VCaP (cell line): Measurements from ENCODE around the gene SPOCK1.

Experiments
- H3K27ac ChIP-seq: fragments of 450-650 bp; 2 replicates; pipeline ENCODE4 v1.5.1; 2017
- CTCF ChIP-seq: fragments of 450-650 bp; conservative IDR thresholded peaks from 2 replicates; pipeline ENCODE4 v1.5.1; 2017; ENCODE audit warnings: mild to moderate bottlenecking, moderate library complexity

The SPOCK1 gene

GRCh38 chr5:137069358-137069757, 429.8 kb downstream of the SPOCK1 start:
- no peak for TF ChIP-seq CTCF

GRCh38 chr5:137061382-137061781, 437.7 kb downstream of the SPOCK1 start:
- no peak for TF ChIP-seq CTCF
- no peak overlapping the region for H3K27ac ChIP-seq

More at GRCh38 chr5:137069358-137069757, 429.8 kb downstream of the SPOCK1 start:
- H3K27ac ChIP-seq: no peak overlapping the region

- TF ChIP-seq CTCF: no peak
- no peak overlapping the region for H3K27ac ChIP-seq
These were observed 441.0 kb downstream of the SPOCK1 start for GRCh38 chr5:137058089-137058488.

GRCh38 chr5:137056676-137057075, 442.4 kb downstream of the SPOCK1 start:
- no peak for TF ChIP-seq CTCF
- H3K27ac ChIP-seq: no peak overlapping the region

GRCh38 chr5:137055271-137055872, 443.8 kb downstream of the SPOCK1 start:
- TF ChIP-seq CTCF: no peak

GRCh38 chr5:137054792-137055191, 444.3 kb downstream of the SPOCK1 start:
- H3K27ac ChIP-seq: no peak overlapping the region
- TF ChIP-seq CTCF: no peak

More at GRCh38 chr5:137055271-137055872, 443.8 kb downstream of the SPOCK1 start:
- no peak overlapping the region for H3K27ac ChIP-seq

- TF ChIP-seq CTCF: no peak
- H3K27ac ChIP-seq: no peak overlapping the region
These were observed 444.8 kb downstream of the SPOCK1 start for GRCh38 chr5:137054335-137054734.
